Activated CD8-positive, alpha-beta memory T cell treated with anti-CD3 and anti-CD28 coated beads for 36 hours (primary cell): ENCODE results near the gene FAM81A. TPM values are rescaled to one million over a fixed set of nuclear protein-coding genes. Genes with fewer than 3 reads are reported as not detected.
"Not testable (repeated sequence)": the region's sequence is repeated elsewhere in the genome, so short reads cannot be mapped to it uniquely, and the experiment has no call there.

Source experiments
- CTCF ChIA-PET: fragments of 350-600 bp; sonication (Branson Sonifier 250); formaldehyde crosslinking; loops from one replicate; lab custom pipeline; 2021; ENCODE audit warnings: antibody characterized with exemption; lab: Charles Lee
- POLR2A ChIA-PET: fragments of 350-600 bp; sonication (Branson Sonifier 250); formaldehyde crosslinking; loops from one replicate; lab custom pipeline; 2021; ENCODE audit warnings: antibody characterized with exemption; lab: Charles Lee
- total RNA-seq, 2 experiments: library from RNA; stranded (reverse); gene quantifications; one replicate each; pipeline ENCODE4 v1.2.3, GENCODE V29; 2021

FAM81A gene
- total RNA-seq, 2 experiments from 2014 or later, result 1.9 to 2.2 TPM

DNA sequence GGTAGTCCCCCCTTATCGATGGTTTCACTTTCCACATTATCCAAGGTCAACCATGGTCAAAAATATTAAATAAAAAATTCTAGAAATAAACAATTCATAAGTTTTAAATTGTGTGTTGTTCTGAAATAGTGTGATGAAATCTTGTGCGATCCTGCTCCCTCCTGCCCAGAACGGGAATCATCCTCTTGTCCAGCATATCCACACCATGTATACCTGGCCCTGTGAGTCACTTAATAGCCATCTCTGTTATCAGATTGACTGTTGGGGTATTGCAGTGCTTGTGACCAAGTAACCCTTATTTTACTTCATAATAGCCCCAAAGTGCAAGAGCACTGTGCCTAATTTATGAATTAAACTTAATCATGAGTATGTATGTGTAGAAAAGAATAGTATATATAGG is 19.1 kb downstream of the FAM81A start:
- ChIA-PET CTCF (no interaction called here), POLR2A (no interaction called here)

DNA sequence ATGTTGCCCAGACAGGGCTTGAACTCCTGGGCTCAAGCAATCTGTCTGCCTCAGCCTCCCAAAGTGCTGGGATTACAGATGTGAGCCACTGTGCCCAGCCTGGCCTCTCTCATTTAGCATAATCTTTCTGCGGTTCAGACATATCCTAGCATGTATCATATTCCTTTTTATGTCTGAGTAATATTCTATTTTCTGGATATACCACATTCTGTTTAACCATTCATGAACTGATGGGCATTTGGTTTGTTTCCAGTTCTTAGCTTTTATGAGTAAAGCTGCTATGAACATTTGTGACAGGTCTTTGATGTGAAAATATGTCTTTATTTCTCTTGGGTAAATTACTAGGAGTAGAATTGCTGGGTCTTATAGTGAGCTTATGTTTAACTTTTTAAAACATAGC is 23.5 kb downstream of the FAM81A start:
- ChIA-PET POLR2A (no interaction called here), CTCF (interaction anchor here (0.7 kb wide), 1 partner anchor 289 kb away, joined by 4 read pairs; no protein-coding TSS in a partner anchor)

DNA sequence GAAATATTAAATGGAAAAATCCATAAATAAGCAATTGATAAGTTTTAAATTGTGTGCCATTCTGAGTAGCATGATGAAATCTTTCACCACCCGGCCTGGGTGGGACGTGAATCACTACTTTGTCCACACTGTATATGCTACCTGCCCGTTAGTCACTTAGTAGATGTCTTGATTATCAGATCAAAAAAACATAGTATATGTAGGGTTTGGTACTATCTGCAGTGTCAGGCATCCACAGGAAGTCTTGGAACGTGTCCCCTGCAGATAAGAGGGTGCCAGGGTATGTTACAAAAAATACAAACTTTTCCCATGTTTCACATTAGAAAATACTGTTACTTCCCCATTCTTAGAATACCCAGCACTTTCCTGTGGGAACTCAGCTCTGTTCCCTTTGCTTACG is 35.2 kb downstream of the FAM81A start:
- CTCF ChIA-PET, result no interaction called here
- POLR2A ChIA-PET, result no interaction called here

DNA sequence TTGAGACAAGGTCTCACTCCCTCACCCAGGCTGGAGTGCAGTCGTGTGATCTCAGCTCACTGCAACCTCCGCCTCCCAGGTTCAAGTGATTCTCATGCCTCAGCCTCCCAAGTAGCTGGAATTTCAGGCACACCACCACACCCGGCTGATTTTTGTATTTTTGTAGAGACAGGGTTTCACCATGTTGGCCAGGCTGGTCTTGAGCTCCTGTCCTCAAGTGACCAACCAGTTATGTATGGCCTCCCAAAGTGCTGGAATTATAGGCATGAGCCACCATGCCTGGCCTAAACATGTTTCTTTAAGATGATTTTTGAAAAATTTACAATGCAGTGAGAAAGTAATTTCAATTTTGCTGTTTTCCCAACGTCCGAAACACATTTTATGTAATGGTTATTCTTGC is 37.2 kb downstream of the FAM81A start:
- CTCF ChIA-PET, POLR2A ChIA-PET: not testable (repeated sequence)

DNA sequence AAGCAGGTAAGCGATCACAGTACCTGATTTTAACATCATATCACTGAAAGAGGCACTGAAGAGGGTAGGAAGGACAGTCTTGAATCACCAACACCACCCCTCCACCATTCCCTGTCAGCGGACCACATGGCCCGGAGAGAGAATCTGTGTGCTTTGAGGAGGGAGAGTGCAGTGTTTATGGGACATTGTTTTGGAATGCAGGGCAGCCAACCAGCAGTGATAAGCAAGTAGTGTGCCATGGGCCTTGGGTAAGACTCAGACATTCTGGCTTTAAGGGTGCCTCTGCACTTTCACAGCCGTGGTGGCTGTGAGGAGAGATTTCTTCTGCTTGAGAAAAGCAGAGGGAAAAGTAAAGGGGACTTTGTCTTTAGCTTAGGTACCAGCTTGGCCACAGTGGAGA is 46.4 kb downstream of the FAM81A start:
- ChIA-PET CTCF (interaction anchor here (1.4 kb wide), 1 partner anchor 10 kb away, joined by 3 read pairs; no protein-coding TSS in a partner anchor), POLR2A (no interaction called here)

DNA sequence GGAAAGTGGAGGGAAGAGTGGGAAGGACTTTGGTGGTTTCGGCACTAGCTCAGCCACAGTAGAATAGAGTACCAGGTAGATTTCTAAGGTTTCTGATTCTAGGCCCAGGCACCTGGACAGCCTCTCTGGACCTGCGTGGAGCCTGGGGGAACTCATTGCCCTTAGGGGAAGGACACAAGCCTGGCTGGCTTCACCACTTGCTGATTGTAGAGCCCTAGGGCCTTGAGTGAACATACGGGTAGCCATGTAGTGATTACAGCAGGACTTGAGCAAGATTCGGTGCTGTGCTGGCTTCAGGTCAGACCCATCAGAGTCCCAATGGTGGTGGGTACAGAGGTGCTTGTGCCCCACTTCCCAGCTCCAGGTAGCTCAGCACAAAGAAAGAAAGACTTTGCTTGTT is 47.0 kb downstream of the FAM81A start:
- POLR2A ChIA-PET, result no interaction called here
- CTCF ChIA-PET, result interaction anchor here (1.4 kb wide), 1 partner anchor 9 kb away, joined by 3 read pairs; no protein-coding TSS in a partner anchor

DNA sequence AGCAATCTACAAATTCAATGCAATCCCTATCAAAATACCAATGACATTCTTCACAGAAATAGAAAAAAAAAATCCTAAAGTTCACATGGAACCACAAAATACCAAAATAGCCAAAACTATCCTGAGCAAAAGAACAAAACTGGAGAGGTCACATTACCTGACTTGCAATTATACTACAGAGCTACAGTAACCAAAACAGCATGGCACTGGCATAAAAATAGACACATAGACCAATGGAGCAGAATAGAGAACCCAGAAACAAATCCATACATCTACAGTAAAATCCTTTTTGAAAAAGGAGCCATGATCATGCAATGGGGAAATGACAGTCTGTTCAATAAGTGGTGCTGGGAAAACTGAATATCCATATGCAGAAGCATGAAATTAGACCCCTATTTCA is 51.5 kb downstream of the FAM81A start:
- CTCF ChIA-PET, POLR2A ChIA-PET: not testable (repeated sequence)

DNA sequence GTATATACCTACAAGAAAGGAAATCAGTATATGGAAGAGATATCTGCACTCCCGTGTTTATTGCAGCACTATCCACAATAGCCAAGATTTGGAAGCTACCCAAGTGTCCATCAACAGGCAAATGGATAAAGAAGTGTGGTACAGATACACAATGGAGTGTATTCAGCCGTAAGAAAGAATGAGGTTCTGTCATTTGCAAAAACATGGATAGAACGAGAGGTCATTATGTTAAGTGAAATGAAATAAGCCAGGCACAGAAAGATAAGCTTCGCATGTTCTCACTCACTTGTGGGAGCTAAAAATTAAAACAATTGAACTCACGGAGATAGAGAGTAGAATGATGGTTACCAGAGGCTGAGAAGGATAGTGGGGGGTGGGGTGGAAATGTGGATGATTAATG is 53.1 kb downstream of the FAM81A start:
- CTCF ChIA-PET, result no interaction called here
- POLR2A ChIA-PET, result no interaction called here

DNA sequence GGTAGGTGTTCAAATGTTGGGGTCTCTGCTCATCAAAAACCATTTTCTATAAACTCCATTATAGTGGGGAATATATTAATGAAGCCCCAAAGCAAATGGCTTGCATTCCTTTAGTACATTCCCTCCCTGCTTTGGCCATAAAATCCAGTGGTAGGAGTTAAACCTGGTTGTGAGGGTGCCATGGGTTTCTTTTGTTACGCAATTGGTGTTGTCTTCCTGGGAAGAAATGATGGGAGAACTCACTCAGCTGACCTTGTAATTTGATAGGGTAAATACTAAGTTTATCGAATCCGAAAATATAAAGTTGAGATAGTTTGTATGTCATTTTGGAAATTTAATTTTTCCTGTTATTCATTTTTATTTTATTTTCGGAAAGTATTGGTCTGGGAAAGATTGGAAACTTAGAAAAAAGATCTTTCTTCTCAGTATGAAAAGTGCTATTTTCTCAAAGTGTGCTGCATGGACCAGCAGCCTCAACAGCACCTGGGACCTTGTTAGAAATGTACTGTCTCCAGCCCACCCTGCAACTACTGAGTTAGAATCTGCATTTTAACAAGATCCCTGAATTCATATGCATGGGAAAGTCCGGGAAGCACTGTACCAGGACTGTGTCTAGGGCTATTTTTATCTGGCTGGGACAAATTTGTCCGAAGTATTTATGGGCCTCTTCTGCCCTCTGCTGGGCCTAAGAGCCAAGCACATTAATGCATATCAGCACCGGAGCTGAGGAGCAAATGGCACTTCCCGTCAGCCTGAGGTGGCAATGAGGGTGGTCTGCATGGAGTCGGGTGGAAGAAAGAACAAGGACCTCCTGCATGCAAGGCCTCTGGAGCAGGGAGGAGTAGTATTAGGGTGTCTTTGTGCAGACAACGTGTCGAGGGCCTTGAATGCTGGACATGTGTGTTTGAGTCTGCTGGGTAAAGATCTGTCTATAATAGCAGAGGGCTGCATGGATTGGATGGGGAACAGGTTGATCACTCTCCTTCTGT is 54.7 kb downstream of the FAM81A start:
- ChIA-PET CTCF (interaction anchor here (0.5 to 2.5 kb wide), 5 partner anchors 9 to 537 kb away, joined by 3 to 13 read pairs (median 3); no protein-coding TSS in a partner anchor), POLR2A (interaction anchor here (0.6 kb wide), 1 partner anchor 18 kb away, joined by 5 read pairs; no protein-coding TSS in a partner anchor)

DNA sequence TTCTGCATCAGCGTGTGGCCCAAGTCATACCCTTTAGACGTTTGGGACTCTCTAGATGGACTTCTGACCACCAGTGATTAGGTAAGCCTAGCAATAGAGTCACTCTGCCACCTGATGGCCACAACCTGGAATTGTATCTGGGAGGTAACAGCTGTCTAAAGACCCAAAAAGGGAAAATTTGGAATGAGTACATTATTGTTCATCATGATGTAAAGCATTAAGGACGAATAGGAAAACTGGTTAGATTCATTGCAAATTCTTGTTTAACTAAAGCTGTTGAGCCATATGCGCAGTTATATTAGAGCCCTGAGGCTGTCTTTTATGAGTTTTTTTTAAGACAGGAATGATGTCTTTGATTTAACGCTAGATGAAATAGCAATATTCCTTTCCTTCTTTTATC is 63.6 kb downstream of the FAM81A start:
- ChIA-PET POLR2A (no interaction called here), CTCF (interaction anchor here (0.9 kb wide), 1 partner anchor 9 kb away, joined by 3 read pairs; no protein-coding TSS in a partner anchor)

DNA sequence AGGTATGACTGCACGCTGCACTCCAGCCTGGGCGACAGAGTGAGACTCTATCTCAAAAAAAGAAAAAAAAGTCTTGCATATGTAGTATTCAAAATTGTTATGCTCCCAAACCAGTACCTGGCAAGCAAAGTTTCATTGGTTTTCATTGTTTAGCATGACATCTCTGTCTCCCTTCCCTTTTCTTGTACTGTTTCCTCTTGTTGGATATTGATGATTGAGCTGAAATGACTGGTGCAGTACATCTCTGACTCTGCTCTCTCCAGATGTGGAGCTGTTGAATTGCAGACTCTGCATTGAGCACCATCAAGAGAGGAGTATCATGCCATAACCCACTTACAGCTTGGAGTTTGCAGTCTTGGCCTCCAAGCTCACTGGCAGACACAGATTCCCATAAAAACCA is 77.2 kb downstream of the FAM81A start:
- CTCF ChIA-PET, result interaction anchor here (0.6 kb wide), 1 partner anchor 62 kb away, joined by 5 read pairs; no protein-coding TSS in a partner anchor

DNA sequence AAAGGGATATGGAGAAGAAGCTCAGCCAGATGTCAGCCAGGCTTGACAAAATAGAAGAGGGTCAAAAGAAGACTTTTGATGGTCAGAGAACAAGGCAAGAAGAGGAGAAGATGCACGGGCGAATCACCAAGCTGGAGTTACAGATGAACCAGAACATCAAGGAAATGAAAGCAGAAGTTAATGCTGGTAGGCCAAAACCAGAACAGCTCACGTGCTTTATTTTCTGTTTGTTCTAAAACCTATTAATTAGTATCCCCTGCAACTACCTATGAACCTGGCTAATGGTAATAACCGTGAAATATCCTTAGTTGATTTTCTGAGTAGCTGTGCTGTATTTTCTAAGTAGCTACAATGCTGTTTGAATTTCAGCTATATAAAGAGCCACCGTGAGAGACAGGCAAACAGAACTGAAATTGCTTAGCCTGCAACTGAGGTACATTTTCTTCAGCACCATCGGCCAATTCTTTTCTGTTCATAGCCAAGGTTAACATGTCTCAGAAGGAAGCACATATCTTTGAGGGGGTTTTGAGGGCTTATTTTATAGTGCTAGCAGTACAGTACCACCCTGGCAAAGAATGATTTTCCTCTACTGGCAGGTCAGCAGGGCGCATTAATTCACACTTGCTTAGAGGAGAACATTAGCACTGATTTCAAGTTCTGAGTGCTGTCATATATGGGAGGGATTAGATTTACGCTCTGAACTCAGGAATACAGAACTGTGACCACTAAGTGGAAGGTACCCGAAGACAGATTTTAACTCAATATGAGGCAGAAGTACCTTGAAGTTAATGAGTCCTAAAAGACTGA is 78.9 kb downstream of the FAM81A start:
- ChIA-PET CTCF (no interaction called here), POLR2A (no interaction called here)

More for the DNA sequence above, 77.2 kb downstream of the FAM81A start:
- POLR2A ChIA-PET, result no interaction called here

DNA sequence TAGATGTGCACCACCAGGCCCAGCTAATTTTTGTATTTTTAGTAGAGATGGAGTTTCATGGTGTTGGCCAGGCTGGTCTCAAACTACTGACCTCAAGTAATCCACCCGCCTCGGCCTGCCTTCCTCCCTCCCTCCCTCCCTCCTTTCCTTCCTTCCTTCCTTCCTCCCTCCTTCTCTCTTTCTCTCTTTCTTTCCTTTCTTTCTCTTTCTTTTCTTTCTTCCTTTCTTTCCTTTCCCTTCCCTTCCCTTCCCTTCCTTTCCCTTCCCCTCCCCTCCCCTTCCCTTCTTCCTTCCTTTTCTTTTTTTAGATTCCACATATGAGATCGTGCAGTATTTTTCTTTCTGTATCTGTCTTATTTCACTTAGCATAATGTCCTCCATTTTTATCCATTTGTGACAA is 81.3 kb downstream of the FAM81A start:
- POLR2A ChIA-PET, result no interaction called here
- CTCF ChIA-PET, result no interaction called here

DNA sequence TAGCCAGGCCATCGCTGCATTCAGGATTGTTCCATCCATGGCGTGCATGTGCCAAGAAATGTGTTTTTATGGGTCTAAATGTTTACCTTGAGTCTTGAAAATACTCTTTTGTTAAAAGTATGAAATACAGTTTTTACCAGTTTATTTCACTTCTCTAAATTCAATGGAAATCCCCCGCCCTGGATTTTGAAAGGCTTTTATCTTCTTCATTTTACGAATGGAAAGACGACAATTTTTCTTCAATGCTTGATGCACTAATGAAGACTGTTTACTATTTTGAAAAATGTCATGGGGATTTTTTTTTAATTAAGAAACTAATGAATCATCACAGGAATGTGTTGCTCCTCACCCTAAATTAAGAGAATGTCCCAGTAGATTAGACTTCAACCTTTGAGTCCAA is 83.5 kb downstream of the FAM81A start:
- CTCF ChIA-PET, result no interaction called here
- POLR2A ChIA-PET, result no interaction called here

DNA sequence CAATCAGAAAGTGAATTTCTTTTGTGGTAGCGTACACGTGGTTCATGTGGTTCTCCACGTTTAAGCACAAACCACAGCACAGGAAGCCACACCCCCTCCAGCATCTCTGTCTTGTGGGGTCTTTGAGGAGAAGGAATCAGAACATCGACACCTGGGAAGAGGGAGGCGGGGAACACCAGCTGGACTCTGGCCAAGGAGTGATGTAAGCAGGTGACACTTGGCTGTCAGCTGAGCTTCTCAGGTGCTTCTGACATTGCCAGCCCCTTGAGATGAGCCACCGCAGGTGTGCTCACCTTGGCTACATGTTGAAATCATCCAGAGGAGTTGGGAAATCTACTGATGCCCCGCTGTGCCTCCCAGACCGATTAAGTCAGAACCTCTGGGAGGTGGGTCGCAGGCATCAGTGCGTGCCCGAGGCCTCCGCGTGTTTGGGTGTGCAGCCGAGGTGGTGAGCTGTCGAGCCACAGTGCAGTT is 85.0 kb downstream of the FAM81A start:
- ChIA-PET POLR2A (no interaction called here), CTCF (interaction anchor here (1.2 to 2.1 kb wide), 2 partner anchors 10 to 119 kb away, joined by 3 to 9 read pairs; no protein-coding TSS in a partner anchor)

DNA sequence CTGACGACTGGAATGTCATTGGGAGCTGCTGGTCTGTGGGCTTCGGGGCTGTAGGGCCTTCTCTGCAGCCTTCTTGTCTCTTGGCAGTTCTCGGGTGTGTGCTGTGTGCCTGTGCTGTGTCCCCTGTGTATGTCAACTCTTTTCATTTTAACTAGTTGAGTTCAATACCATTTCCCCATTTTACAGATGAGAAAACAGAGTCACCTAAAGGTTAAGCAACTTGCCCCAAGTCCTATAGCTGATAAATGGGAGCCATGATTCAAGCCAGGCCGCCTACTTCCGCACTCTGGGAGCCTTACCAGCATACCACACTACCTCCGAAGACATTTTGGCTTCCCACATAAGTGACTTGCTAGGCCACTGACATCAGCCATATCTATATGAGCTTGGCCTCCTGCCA is 85.7 kb downstream of the FAM81A start:
- ChIA-PET POLR2A (no interaction called here), CTCF (interaction anchor here (1.2 to 2.1 kb wide), 2 partner anchors 9 to 119 kb away, joined by 3 to 9 read pairs; no protein-coding TSS in a partner anchor)

DNA sequence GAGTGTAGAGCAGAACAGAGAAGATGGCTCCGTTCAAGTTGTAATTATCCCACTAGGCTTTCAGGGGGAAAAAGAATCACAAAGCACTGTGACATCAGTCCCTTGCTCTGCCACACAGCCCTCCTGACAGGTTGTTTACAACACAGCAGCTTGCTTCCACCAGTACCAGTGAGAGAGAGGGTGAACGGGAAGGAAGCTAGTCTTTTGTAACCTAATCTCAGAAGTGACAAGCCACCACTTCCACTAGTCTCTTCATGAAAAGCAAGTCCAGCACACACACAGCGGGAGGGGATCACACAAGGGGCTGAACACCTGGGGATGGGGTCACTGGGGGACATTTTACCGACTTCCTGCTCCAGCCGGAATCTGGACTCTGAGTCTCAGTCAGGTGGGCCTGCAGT is 86.3 kb downstream of the FAM81A start:
- POLR2A ChIA-PET, result no interaction called here

DNA sequence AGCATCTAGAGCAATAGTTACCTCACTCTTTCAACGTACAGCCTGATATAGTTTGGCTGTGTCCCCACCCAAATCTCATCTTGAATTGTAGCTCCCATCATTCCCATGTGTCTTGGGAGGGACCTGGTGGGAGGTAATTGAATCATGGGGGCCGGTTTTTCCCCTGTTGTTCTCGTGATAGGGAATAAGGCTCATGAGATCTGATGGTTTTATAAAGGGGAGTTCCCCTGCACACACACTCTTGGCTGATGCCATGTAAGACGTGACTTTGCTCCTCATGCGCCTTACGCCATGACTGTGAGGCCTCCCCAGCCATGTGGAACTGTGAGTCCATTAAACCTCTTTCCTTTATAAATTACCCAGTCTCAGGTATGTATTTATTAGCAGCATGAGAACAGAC is 88.5 kb downstream of the FAM81A start:
- CTCF ChIA-PET, POLR2A ChIA-PET: not testable (repeated sequence)

More for the DNA sequence above, 86.3 kb downstream of the FAM81A start:
- CTCF ChIA-PET, result interaction anchor here (1.2 to 2.1 kb wide), 2 partner anchors 9 to 118 kb away, joined by 3 to 9 read pairs; no protein-coding TSS in a partner anchor

DNA sequence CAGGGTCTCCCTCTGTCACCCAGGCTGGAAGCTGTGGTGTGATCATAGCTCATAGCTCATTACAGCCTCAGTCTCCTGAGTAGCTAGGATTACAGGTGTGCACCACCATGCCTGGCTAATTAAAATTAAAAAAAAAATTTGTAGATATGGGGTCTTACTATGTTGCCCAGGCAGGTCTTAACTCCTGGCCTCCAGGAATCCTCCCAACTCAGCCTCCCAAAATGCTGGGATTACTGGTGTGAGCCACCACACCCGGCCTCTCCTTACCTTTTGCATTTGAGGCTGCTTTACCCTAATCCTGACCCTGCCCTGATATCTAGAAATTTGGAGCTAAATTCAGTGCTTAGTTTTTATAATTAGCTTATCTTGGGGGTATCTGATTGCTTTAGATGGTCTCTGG is 90.4 kb downstream of the FAM81A start:
- CTCF ChIA-PET, result interaction anchor here (0.5 to 1.6 kb wide), 20 partner anchors 13 to 1301 kb away, joined by 3 to 6 read pairs (median 3); partner anchors contain the start of gene GCNT3
- POLR2A ChIA-PET, result no interaction called here
